Ammon's horn (tissue), 1 donor: ENCODE data around the gene SAMD11.
"Not testable (repeated sequence)": the region's sequence is repeated elsewhere in the genome, so short reads cannot be mapped to it uniquely, and the experiment has no call there.

Experiments used
- DNase-seq: peaks from one replicate; pipeline ENCODE4 v3.0.0-alpha.2; 2016; ENCODE audit warnings: low spot score

The SAMD11 gene

DNA sequence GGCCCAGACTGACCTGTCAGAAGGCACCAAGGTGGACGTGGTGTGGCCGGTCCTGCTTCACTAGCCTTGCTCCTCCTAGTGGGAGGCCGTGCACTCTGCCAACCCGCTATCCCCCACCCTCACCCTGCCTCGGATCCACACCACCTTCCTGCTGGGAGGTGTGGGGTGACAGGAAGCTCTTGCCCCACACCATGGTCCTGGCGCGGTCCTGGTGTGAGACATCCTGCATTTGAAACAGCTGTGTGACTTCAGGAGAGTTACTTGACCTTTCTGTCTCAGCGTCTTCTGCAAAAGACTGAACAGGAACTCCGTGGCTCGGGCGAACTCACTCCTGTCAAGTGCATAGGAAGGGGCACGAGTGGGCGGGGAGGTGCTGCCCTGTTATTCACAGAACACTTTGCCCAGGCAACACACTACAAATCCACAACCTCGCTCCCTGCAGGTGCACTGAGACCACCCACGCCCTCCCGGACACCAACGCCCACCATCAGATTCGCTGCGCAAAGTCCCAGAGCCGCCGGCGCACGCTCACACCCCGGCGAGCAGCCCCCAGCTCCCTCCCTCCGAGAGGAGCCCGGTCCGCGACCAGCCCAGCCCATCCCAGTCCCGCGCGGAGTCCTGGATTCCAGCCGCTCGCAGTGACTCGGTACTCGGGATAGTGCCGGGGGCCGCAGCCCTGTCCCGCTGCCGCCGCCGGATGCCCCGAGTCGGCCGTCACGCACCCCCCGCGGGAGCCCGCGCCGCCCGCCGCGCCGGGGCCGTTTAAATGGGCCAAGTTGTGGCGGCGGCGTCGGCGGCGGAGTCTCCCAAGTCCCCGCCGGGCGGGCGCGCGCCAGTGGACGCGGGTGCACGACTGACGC lies at the start of gene SAMD11:
SAMD11 (plus strand) TSS at position 793 of the 860 bp plus-strand sequence. CDS start 509 bp downstream, outside the sequence.
- DNase-seq, result peak; percentile 67

DNA sequence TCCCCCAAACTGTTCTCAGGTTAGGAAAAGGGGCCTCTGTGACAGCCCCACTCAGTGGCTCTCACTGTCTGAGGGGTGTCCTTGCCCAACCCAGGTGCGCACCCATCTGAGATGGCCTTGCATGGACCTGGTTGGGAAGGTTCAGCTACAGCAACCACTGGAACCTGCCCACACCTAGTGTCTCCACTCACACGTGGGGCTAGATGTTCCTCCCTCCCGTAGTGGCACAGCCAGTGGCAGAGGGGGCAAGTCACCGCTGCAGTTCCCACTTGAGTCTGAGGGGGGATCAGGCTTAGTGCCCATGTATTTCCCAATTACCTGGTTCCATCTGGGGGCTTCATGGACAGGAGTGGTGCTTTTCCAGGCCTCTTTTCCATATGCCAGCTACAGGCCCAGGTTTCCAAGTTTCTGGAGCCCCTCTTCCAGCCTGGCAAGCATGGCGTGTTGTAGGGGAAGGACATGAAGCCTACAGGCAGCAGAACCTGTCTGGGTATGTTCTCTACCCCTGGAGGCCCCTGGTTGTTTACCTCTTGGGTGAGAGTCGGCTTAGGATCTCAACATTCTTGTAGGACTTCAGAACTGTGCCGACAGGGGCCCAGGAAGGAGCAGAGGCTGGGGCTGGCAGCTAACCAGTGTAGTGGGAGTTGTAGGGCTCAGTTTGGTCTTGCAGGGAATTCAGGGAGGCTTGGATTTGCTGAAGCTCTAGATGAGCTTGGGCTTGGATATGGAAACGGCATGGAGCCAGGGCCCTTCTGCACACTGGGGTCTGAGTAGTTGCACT lies 47.1 kb upstream of the SAMD11 start:
- not testable (repeated sequence) for DNase-seq

- not testable (repeated sequence) for DNase-seq
Measured at GRCh38 chr1:877209-877986, 46.3 kb upstream of the SAMD11 start.

DNA sequence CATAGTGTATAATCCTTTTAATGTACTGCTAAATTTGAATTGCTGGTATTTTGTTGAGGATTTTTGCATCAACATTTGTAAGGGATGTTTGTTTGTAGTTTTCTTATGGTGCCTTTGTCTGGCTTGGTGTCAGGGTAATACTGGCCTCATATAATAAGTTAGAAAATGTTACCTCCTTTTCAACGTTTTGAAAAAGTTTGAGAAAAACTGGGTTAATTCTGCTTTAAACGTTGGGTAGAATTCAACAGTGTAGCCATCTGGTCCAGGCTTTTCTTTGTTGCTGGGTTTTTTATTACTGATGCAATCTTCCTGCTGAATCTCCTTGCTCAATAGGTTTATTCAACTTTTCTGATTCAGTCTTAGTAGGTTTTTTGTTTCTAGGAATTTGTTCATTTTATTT lies 43.2 kb upstream of the SAMD11 start:
- DNase-seq, result not testable (repeated sequence)

DNA sequence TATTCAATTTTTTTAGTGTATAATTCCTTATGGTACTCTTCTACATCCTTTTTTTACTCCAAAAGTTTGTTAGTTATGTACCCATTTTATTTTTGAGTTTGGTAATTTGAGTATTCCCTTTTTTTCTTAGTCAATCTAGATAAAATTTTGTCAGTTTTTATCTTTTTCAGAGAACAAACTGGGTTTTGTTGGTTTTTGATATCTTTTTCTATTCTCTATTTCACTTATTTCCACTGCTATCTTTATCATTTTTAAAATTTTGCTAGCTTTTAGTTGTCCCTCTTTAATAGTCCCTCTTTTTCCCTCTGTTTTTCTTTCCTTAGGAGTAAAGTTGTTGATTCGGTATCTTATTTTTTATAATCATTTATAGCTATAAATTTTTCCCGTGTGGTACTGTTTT lies 42.8 kb upstream of the SAMD11 start:
- not testable (repeated sequence) for DNase-seq

DNA sequence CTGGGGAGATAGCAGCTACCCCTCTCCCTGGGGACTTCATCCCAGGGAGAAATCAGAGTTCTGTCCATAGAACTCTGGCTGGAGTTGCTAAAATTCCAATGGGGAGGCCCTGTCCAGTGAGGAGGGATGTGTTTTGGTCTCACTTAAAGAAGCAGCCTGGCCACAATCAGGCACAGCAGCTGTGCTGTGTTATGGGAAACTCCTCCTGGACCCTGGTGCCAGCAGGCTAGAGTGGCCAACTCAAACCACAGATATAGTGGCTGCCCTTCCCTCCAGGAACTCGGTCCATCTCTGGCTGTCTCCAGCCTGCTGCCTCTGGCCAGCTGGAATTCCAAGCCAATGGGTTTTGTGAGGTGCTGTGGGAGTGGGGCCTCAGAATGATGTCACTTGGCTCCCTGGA lies 37.4 kb upstream of the SAMD11 start:
- DNase-seq, result no peak

DNA sequence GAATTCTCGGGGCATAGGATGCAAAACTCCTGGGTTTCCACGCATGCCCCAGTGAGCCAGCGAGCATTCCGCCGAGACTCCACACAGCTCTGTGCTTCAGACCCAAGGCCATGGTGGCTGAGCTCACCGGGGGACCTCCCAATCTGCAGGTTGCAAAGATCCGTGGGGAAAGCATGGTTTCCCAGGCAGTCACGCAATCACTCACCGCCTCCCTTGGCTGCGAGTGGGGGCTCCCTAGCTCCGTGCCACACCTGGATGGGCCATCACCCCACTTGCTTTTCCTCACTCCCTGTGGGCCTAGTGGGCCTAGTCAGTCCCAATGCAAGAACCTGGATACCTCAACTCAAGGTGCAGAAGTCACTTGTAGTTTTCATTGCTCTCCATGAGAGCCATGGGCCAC lies 37.0 kb upstream of the SAMD11 start:
- no peak for DNase-seq

- DNase-seq, result no peak
Measured at GRCh38 chr1:888297-888696, 35.4 kb upstream of the SAMD11 start.

- DNase-seq, result not testable (repeated sequence)
Measured at GRCh38 chr1:889774-890173, 33.9 kb upstream of the SAMD11 start.

DNA sequence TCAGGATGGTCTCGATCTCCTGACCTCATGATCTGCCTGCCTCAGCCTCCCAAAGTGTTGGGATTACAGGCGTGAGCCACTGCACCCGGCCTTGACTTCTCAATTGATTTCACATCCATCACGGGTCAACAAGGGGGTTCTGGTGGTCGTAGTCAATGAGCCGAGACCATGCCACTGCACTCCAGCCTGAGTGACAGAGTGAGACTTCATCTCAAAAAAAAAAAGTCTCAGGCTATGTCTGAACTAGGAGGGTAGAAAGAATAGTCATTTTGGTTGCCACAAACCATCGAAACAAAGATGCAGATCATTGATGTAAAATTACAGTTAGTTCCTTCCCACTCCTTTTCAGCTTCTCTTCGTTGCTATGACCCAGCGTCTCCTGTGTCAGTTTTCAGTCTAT lies 33.5 kb upstream of the SAMD11 start:
- not testable (repeated sequence) for DNase-seq

DNA sequence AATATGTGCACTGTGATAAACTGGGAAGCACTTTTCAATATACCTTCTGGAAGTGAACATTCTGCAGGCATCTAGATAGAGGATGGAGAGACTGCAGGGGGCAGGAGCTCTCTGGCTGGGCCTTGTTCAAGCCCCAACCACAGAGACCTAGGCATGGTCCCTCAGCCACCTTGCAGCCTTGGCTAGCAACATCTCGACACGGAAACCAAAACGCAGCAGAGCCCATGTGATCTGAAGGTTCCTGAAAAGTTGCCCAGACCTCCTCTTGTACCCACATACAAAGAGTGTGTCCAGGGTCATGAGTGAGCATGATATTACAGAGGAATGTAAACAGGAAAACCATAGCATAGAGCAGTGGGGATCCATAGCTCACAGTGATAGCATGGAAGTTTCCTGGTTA lies 33.1 kb upstream of the SAMD11 start:
- no peak for DNase-seq

DNA sequence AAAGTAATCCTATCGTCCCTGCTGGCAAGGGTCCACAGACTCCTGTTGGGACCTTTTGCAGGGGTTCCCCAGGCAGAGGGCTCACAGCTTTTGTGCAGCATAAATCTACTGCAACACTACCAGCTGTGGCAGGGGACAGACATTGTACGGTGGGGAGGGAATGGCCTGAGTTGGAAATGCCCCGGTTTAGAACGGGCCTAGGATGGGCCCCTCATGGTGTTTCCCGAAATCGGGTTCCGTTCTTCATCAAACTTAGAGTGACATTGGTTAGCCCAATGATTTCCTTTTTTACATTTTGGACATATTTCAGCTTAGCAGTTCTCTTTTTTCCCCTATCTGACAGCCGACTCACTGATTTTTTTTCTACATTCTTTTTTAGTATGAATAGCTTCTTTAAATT lies 26.5 kb upstream of the SAMD11 start:
- no peak for DNase-seq

DNA sequence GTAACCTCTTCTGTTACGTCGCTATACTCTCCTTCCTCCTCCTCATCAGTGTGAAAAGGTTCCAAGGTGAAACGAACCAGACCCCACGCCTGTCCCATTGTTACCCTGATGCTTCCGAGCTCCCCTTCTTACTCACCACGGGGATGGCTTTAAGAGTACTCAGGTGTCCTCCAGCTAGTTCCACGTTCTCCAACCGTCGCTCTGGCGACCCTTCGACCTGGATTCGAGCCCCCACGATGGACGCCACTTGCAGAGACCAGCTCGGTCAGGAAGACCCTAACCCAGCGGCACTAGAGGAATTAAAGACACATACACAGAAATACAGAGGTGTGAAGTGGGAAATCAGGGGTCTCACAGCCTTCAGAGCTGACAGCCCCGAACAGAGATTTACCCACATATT lies 25.8 kb upstream of the SAMD11 start:
- not testable (repeated sequence) for DNase-seq

DNA sequence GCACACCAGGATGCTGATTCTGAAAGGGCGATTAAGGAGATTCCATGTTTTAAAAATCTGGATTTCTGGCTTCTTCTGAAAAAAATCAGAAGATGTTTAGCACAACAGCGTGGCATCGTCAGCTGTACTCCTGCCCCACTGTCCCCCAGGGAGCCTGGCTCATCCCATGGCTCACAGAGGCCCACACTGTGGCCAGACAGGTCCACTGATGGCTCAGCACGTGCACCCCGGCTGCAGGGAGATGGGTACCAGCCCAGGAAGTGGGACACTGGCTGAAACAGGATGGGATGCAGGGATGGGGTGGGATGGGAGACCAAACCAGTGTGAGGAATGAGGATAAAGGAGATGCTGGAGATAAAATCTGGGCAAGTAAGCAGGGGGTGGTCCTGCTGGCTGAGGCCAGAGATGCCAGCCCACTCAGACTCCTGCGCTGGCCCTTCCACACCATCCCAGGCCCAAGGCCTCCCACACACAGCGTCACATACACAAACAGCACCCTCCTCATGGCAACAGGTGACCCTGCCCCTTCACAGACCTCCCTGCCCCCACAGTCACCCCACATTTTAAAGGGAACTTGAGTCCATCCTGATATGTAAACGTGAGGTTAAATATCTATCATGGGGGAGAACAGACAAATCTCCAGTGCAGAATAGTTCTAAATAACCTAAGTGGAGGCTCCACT lies 23.9 kb upstream of the SAMD11 start:
- DNase-seq, result no peak

- DNase-seq, result peak; percentile 1
Measured at GRCh38 chr1:901108-901859, 22.4 kb upstream of the SAMD11 start.

GRCh38 chr1:902802-903201 lies 20.9 kb upstream of the SAMD11 start:
- peak; percentile 1 for DNase-seq

DNA sequence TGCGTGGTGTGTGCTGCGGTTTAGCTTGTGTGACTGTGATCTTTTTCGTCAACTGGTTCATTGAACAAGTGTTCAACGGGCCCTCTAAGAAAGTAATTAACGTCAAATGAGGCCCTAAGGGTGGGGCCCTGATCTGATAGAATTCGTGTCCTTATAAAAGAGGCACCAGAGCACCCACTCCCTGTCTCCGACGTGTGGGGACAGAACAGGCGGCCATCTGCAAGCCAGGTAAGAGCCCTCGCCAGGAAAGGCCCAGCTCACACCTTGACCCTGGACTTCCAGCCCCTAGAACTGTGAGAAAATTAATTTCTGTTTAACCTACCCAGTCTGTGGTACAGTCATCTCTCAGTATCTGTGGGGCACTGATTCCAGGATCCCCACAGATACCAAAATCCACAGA lies 20.4 kb upstream of the SAMD11 start:
- no peak for DNase-seq

DNA sequence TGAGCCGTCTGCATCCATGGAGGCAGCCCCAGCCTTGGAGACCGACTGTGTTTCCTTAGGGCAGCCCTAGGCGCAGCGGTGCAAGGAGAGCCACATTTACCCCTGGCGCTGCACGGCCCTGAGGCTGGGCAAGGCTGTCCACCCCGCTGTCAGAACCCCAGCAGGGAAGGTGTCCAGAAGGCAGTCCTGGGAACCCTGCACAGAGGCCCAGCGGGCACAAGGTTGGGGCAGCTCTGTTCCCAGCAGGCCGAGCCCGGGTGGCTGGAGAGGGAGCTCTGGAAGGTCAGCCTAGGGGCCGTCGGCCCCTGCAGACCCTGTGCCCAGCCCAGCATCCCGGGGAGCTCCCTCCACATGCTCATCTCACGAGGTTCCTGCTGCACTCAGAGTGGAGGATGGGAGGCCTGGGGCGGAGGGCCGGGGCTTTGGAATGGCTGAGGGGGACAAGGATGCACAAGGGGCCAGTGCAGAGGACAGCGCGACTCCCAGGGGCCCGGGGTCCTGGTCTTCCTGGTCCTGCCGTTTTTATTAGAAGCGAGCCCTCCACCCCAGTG lies 19.9 kb upstream of the SAMD11 start:
- DNase-seq, result peak; percentile 2

- peak; percentile 73 for DNase-seq
Measured at GRCh38 chr1:904310-904950, 19.3 kb upstream of the SAMD11 start.

- DNase-seq, result peak; percentile 6
Measured at GRCh38 chr1:905071-905749, 18.5 kb upstream of the SAMD11 start.
